Measurements from ENCODE around the gene ANXA2R. TPM values are rescaled to one million over a fixed set of nuclear protein-coding genes. Genes with fewer than 3 reads are reported as not detected.
A peak's percentile ranks its signal among the peaks of the same experiment; 100 is the strongest.

Gene ANXA2R
- total RNA-seq, 1 experiment from 2014 or later, result 3.1 TPM

GRCh38 chr5:43043400-43043756 lies 3.3 kb upstream of the ANXA2R start:
- Histone ChIP-seq H3K27me3 (replicated peaks; ENCODE audit: control insufficient read depth, insufficient read depth, low read length) (no peaks in the 10 kb centered on the region), H3K4me1 (no peaks in the 10 kb centered on the region), H3K9me3 (no peaks in the 10 kb centered on the region), H3K36me3 (ENCODE audit: control insufficient read depth, insufficient read depth, low read length) (no peaks in the 10 kb centered on the region), H3K4me3 (ENCODE audit: low read depth, low read length) (peak overlapping the region; percentile 80)
- Mint-ChIP-seq H3K27ac (ENCODE audit: unreplicated experiment) (peak overlapping the region; percentile 97), H3K36me3 (ENCODE audit: insufficient read depth, unreplicated experiment) (peaks cover 10% of the 10 kb centered on the region), H3K27me3 (ENCODE audit: insufficient read depth, unreplicated experiment) (no peaks in the 10 kb centered on the region), H3K9me3 (ENCODE audit: unreplicated experiment) (no peaks in the 10 kb centered on the region), H3K4me3 (ENCODE audit: unreplicated experiment) (peak overlapping the region; percentile 86), H3K4me1 (ENCODE audit: low read depth, unreplicated experiment) (no peaks in the 10 kb centered on the region)
- BruUV-seq (replicated peaks), result no TSS peak
- ChIA-PET CTCF (interaction anchor here (3.2 kb wide), 1 partner anchor 22 kb away, joined by 23 read pairs; no protein-coding TSS in a partner anchor), POLR2A (no interaction called here)
- intact Hi-C loops (cut with micrococcal nuclease; ENCODE audit: unreplicated experiment), result loop anchor here (1.0 kb wide), 1 partner anchor 15 kb away; no protein-coding TSS in a partner anchor
- no peak for DNase-seq
- no peak for TF ChIP-seq CTCF (IDR thresholded peaks at IDR 0.05; ENCODE audit: insufficient read depth in 1 of 2, low read depth in 1 of 2, low read length in 1 of 2, severe bottlenecking in 1 of 2, unreplicated experiment in 1 of 2)

DNA sequence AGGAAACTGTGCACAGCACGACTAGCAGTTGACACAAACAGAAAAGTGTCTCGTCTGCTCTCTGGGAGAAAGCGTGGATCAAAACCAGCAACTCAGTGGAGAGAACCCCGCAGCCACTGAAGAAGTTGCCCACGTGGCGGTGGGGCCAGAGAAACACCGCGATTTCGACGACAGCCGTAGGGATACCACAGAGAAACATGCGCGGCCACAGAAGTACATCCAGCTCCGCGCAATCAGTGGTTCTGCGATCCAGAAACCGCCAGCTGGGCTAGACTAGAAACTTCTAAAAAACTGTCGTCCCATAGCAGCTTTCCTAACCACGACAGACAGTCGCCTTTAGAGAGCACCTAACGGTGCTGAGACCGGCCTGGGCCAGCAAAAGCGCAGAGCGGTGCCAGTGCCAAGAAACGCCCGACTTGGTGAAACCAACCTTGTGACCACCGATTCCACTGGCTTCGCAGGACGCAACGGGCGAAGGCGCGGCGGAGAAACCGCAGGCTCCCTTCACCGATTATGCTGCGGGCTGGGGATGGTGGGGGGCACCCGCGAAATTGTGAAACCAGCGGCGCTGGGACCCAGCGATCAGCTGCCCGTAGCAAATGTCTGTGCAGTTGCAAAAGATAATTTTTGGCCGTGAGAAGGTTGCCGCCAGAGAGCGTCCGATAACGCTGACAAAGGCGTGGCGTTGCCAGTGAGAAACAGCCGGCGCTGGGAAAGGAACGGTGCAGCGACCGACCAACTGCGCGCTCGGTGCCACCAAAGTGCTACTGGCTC lies 2.7 kb upstream of the ANXA2R start:
- ChIA-PET POLR2A (interaction anchor here (1.2 to 1.5 kb wide), 3 partner anchors 22 to 134 kb away, joined by 4 to 8 read pairs (median 5); no protein-coding TSS in a partner anchor), CTCF (interaction anchor here (1.6 to 3.2 kb wide), 5 partner anchors 22 to 134 kb away, joined by 8 to 28 read pairs (median 17); partner anchors contain the start of gene ZNF131)
- Mint-ChIP-seq H3K36me3 (ENCODE audit: insufficient read depth, unreplicated experiment) (peaks cover 10% of the 10 kb centered on the region), H3K4me3 (ENCODE audit: unreplicated experiment) (peak overlapping the region; percentile 86), H3K4me1 (ENCODE audit: low read depth, unreplicated experiment) (no peaks in the 10 kb centered on the region), H3K27ac (ENCODE audit: unreplicated experiment) (peak overlapping the region; percentile 97), H3K9me3 (ENCODE audit: unreplicated experiment) (no peaks in the 10 kb centered on the region), H3K27me3 (ENCODE audit: insufficient read depth, unreplicated experiment) (no peaks in the 10 kb centered on the region)
- no TSS peak for BruUV-seq (replicated peaks)
- TF ChIP-seq CTCF (IDR thresholded peaks at IDR 0.05; ENCODE audit: insufficient read depth in 1 of 2, low read depth in 1 of 2, low read length in 1 of 2, severe bottlenecking in 1 of 2, unreplicated experiment in 1 of 2), result no peak
- H3K27me3 ChIP-seq (replicated peaks; ENCODE audit: control insufficient read depth, insufficient read depth, low read length), result no peaks in the 10 kb centered on the region
- peak overlapping the region; percentile 80 for H3K4me3 ChIP-seq (ENCODE audit: low read depth, low read length)
- no peaks in the 10 kb centered on the region for H3K9me3 ChIP-seq
- intact Hi-C loops (cut with micrococcal nuclease; ENCODE audit: unreplicated experiment), result loop anchor here (1.0 kb wide), 4 partner anchors 15 to 78 kb away; no protein-coding TSS in a partner anchor
- no peaks in the 10 kb centered on the region for H3K36me3 ChIP-seq (ENCODE audit: control insufficient read depth, insufficient read depth, low read length)
- DNase-seq, result peak; percentile 75 to 76
- no peaks in the 10 kb centered on the region for H3K4me1 ChIP-seq

DNA sequence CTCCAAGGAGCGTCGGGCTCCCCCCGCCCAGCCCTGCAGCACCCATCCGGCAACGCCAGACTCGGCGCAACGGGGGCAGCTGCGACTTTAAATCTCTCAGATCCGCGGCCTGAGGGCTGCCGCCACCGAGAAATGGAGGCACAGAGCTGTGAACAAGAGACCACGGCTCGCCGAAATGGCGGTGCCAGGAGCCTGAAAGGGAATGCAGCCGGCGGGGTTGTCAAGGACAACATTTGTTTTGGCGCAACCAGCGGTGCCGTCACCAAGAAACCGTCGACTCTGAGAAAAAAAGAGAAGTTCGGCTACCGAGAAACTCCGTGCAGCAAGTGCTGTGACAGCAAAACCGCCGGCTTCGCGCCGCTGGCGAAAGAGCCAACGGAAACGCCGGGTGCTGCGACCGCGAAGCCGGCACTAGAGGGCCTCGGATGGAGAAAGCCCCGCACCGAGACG lies 2.1 kb upstream of the ANXA2R start:
- H3K27ac Mint-ChIP-seq (ENCODE audit: unreplicated experiment), result peak overlapping the region; percentile 97
- peak; percentile 74 to 80 for DNase-seq
- H3K9me3 ChIP-seq, result no peaks in the 10 kb centered on the region
- peaks cover 10% of the 10 kb centered on the region for H3K36me3 Mint-ChIP-seq (ENCODE audit: insufficient read depth, unreplicated experiment)
- no TSS peak for BruUV-seq (replicated peaks)
- no peaks in the 10 kb centered on the region for H3K36me3 ChIP-seq (ENCODE audit: control insufficient read depth, insufficient read depth, low read length)
- H3K27me3 ChIP-seq (replicated peaks; ENCODE audit: control insufficient read depth, insufficient read depth, low read length), result no peaks in the 10 kb centered on the region
- no peaks in the 10 kb centered on the region for H3K9me3 Mint-ChIP-seq (ENCODE audit: unreplicated experiment)
- intact Hi-C loops (cut with micrococcal nuclease; ENCODE audit: unreplicated experiment), result loop anchor here (1.0 kb wide), 3 partner anchors 23 to 79 kb away; no protein-coding TSS in a partner anchor
- peak overlapping the region; percentile 80 for H3K4me3 ChIP-seq (ENCODE audit: low read depth, low read length)
- H3K4me1 ChIP-seq, result no peaks in the 10 kb centered on the region
- CTCF ChIA-PET, result interaction anchor here (0.7 to 3.2 kb wide), 8 partner anchors 19 to 1371 kb away, joined by 3 to 28 read pairs (median 8); partner anchors contain the start of gene ZNF131
- no peaks in the 10 kb centered on the region for H3K27me3 Mint-ChIP-seq (ENCODE audit: insufficient read depth, unreplicated experiment)
- POLR2A ChIA-PET, result interaction anchor here (1.2 to 1.8 kb wide), 4 partner anchors 23 to 133 kb away, joined by 4 to 8 read pairs (median 5); partner anchors contain the start of gene ZNF131
- peak overlapping the region; percentile 86 for H3K4me3 Mint-ChIP-seq (ENCODE audit: unreplicated experiment)
- TF ChIP-seq CTCF (IDR thresholded peaks at IDR 0.05; ENCODE audit: insufficient read depth in 1 of 2, low read depth in 1 of 2, low read length in 1 of 2, severe bottlenecking in 1 of 2, unreplicated experiment in 1 of 2), result peak; percentile 4 to 54
- H3K4me1 Mint-ChIP-seq (ENCODE audit: low read depth, unreplicated experiment), result no peaks in the 10 kb centered on the region
